ENCODE results near the gene KIDINS220. TPM values are rescaled to one million over a fixed set of nuclear protein-coding genes. Genes with fewer than 3 reads are reported as not detected.
A peak's percentile ranks its signal among the peaks of the same experiment; 100 is the strongest.

Gene KIDINS220
- total RNA-seq, 1 experiment from 2014 or later = 12.2 TPM

GRCh38 chr2:8797682-8798081 lies 39.7 kb downstream of the KIDINS220 start:
- Histone ChIP-seq H3K4me3 (no peak overlapping the region), H3K36me3 (peaks cover 21% of the 10 kb centered on the region), H3K27me3 (no peaks in the 10 kb centered on the region), H3K9me3 (no peaks in the 10 kb centered on the region)
- no peak for DNase-seq

- H3K9me3 ChIP-seq = no peaks in the 10 kb centered on the region
- no peak overlapping the region for H3K4me3 ChIP-seq
- no peaks in the 10 kb centered on the region for H3K27me3 ChIP-seq
- H3K36me3 ChIP-seq = peaks cover 21% of the 10 kb centered on the region
- DNase-seq = no peak
These were observed 40.4 kb downstream of the KIDINS220 start for GRCh38 chr2:8796878-8797550.

- no peak overlapping the region for H3K4me3 ChIP-seq
- H3K36me3 ChIP-seq = peaks cover 21% of the 10 kb centered on the region
- no peaks in the 10 kb centered on the region for H3K9me3 ChIP-seq
- H3K27me3 ChIP-seq = no peaks in the 10 kb centered on the region
- no peak for DNase-seq
These were observed 41.0 kb downstream of the KIDINS220 start for GRCh38 chr2:8796315-8796848.

- peaks cover 19% of the 10 kb centered on the region for H3K36me3 ChIP-seq
These were observed 42.2 kb downstream of the KIDINS220 start for GRCh38 chr2:8794923-8795825.

GRCh38 chr2:8790739-8791162 lies 46.7 kb downstream of the KIDINS220 start:
- H3K4me3 ChIP-seq = no peak overlapping the region
- no peak for DNase-seq
- no peaks in the 10 kb centered on the region for H3K9me3 ChIP-seq
- H3K36me3 ChIP-seq = peaks cover 7% of the 10 kb centered on the region
- H3K27me3 ChIP-seq = no peaks in the 10 kb centered on the region

More at GRCh38 chr2:8794923-8795825, 42.2 kb downstream of the KIDINS220 start:
- Histone ChIP-seq H3K4me3 (no peak overlapping the region), H3K27me3 (no peaks in the 10 kb centered on the region), H3K9me3 (no peaks in the 10 kb centered on the region)
- no peak for DNase-seq

- Histone ChIP-seq H3K36me3 (peaks cover 5% of the 10 kb centered on the region), H3K9me3 (no peaks in the 10 kb centered on the region), H3K4me3 (no peak overlapping the region), H3K27me3 (no peaks in the 10 kb centered on the region)
- DNase-seq = no peak
These were observed 51.0 kb downstream of the KIDINS220 start for GRCh38 chr2:8786463-8786862.

GRCh38 chr2:8779795-8780671 lies 57.4 kb downstream of the KIDINS220 start:
- H3K4me3 ChIP-seq = no peak overlapping the region
- H3K36me3 ChIP-seq = peaks cover 6% of the 10 kb centered on the region; the same call in 1 of the 2 replicates
- H3K27me3 ChIP-seq = no peaks in the 10 kb centered on the region
- H3K9me3 ChIP-seq = no peaks in the 10 kb centered on the region
- no peak for DNase-seq

GRCh38 chr2:8774371-8774770 lies 63.0 kb downstream of the KIDINS220 start:
- no peak overlapping the region for H3K4me3 ChIP-seq
- H3K27me3 ChIP-seq = no peaks in the 10 kb centered on the region
- no peak for DNase-seq
- H3K36me3 ChIP-seq = peaks cover 6% of the 10 kb centered on the region; the same call in 1 of the 2 replicates
- no peaks in the 10 kb centered on the region for H3K9me3 ChIP-seq

GRCh38 chr2:8767324-8767723 lies 70.1 kb downstream of the KIDINS220 start:
- Histone ChIP-seq H3K27me3 (no peaks in the 10 kb centered on the region), H3K36me3 (no peaks in the 10 kb centered on the region; the same call in 1 of the 2 replicates), H3K9me3 (no peaks in the 10 kb centered on the region), H3K4me3 (no peak overlapping the region)
- no peak for DNase-seq

- DNase-seq = no peak
- H3K36me3 ChIP-seq = peaks cover 6% of the 10 kb centered on the region; the same call in 1 of the 2 replicates
- peaks cover 8% of the 10 kb centered on the region for H3K9me3 ChIP-seq
- H3K4me3 ChIP-seq = no peak overlapping the region
- no peaks in the 10 kb centered on the region; the same call in 1 of the 2 replicates for H3K27me3 ChIP-seq
These were observed 75.8 kb downstream of the KIDINS220 start for GRCh38 chr2:8761529-8762164.

- peaks cover 12% of the 10 kb centered on the region for H3K36me3 ChIP-seq
- DNase-seq = no peak
- no peak overlapping the region for H3K4me3 ChIP-seq
- peaks cover 14% of the 10 kb centered on the region for H3K9me3 ChIP-seq
- H3K27me3 ChIP-seq = no peaks in the 10 kb centered on the region; the same call in 1 of the 2 replicates
These were observed 80.7 kb downstream of the KIDINS220 start for GRCh38 chr2:8756716-8757115.

- Histone ChIP-seq H3K27me3 (no peaks in the 10 kb centered on the region; the same call in 1 of the 2 replicates), H3K9me3 (peaks cover 14% of the 10 kb centered on the region), H3K4me3 (no peak overlapping the region), H3K36me3 (peaks cover 12% of the 10 kb centered on the region)
- no peak for DNase-seq
These were observed 81.2 kb downstream of the KIDINS220 start for GRCh38 chr2:8756230-8756629.

GRCh38 chr2:8754106-8754776 lies 83.2 kb downstream of the KIDINS220 start:
- H3K27me3 ChIP-seq = no peaks in the 10 kb centered on the region
- peaks cover 14% of the 10 kb centered on the region for H3K9me3 ChIP-seq
- peak; percentile 22 for DNase-seq
- peaks cover 12% of the 10 kb centered on the region for H3K36me3 ChIP-seq
- H3K4me3 ChIP-seq = no peak overlapping the region

GRCh38 chr2:8753609-8754008 lies 83.8 kb downstream of the KIDINS220 start:
- no peak for DNase-seq
- Histone ChIP-seq H3K4me3 (no peak overlapping the region), H3K9me3 (peaks cover 11% of the 10 kb centered on the region), H3K36me3 (peaks cover 12% of the 10 kb centered on the region), H3K27me3 (no peaks in the 10 kb centered on the region)

- Histone ChIP-seq H3K36me3 (peaks cover 12% of the 10 kb centered on the region), H3K27me3 (no peaks in the 10 kb centered on the region), H3K9me3 (peaks cover 8% of the 10 kb centered on the region), H3K4me3 (no peak overlapping the region)
- no peak for DNase-seq
These were observed 85.0 kb downstream of the KIDINS220 start for GRCh38 chr2:8752385-8752784.

All from MG63 (cell line).